ENCODE results near the gene TBC1D1.

DNA sequence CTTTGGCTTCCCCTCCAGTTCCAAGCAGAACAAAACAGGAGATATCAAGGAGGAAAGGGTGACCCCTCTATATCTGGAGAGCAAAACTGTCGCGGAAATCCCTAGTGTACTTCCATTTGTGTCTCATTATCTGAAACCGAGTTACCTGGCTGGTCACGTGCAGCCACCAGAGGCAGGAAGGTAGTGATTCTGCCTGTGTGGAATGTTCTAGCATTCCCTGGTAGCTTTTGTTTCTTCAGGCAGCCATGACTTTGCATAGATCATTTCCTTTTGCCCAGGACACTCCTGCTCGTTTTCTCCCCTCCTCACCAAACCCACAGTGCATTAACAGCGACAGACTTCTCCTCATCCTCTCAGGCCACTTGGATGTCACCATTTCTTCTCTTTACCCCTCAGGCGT, 177.2 kb downstream of the TBC1D1 start:
- TF ChIP-seq, protein P1, sequence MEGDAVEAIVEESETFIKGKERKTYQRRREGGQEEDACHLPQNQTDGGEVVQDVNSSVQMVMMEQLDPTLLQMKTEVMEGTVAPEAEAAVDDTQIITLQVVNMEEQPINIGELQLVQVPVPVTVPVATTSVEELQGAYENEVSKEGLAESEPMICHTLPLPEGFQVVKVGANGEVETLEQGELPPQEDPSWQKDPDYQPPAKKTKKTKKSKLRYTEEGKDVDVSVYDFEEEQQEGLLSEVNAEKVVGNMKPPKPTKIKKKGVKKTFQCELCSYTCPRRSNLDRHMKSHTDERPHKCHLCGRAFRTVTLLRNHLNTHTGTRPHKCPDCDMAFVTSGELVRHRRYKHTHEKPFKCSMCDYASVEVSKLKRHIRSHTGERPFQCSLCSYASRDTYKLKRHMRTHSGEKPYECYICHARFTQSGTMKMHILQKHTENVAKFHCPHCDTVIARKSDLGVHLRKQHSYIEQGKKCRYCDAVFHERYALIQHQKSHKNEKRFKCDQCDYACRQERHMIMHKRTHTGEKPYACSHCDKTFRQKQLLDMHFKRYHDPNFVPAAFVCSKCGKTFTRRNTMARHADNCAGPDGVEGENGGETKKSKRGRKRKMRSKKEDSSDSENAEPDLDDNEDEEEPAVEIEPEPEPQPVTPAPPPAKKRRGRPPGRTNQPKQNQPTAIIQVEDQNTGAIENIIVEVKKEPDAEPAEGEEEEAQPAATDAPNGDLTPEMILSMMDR (tag by site-specific recombination; IDR thresholded peaks at IDR 0.05), result no peak
- no peak for TF ChIP-seq GLIS2 (tag by site-specific recombination; IDR thresholded peaks at IDR 0.05)
- TF ChIP-seq, protein P2, sequence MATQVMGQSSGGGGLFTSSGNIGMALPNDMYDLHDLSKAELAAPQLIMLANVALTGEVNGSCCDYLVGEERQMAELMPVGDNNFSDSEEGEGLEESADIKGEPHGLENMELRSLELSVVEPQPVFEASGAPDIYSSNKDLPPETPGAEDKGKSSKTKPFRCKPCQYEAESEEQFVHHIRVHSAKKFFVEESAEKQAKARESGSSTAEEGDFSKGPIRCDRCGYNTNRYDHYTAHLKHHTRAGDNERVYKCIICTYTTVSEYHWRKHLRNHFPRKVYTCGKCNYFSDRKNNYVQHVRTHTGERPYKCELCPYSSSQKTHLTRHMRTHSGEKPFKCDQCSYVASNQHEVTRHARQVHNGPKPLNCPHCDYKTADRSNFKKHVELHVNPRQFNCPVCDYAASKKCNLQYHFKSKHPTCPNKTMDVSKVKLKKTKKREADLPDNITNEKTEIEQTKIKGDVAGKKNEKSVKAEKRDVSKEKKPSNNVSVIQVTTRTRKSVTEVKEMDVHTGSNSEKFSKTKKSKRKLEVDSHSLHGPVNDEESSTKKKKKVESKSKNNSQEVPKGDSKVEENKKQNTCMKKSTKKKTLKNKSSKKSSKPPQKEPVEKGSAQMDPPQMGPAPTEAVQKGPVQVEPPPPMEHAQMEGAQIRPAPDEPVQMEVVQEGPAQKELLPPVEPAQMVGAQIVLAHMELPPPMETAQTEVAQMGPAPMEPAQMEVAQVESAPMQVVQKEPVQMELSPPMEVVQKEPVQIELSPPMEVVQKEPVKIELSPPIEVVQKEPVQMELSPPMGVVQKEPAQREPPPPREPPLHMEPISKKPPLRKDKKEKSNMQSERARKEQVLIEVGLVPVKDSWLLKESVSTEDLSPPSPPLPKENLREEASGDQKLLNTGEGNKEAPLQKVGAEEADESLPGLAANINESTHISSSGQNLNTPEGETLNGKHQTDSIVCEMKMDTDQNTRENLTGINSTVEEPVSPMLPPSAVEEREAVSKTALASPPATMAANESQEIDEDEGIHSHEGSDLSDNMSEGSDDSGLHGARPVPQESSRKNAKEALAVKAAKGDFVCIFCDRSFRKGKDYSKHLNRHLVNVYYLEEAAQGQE (tag by site-specific recombination; IDR thresholded peaks at IDR 0.05), result no peak
